IMR-90 (cell line): ENCODE results near the gene EIF4ENIF1.

Source experiments
- BHLHE40 ChIP-seq: fragments of 150-350 bp; IDR thresholded peaks from 2 replicates; pipeline ENCODE4 v1.6.1; 2016; ENCODE audit warnings: mild to moderate bottlenecking, low read depth, low read length
- CEBPB ChIP-seq: IDR thresholded peaks from 2 replicates; pipeline ENCODE4 v1.6.1; 2012; ENCODE audit warnings: low read depth, low read length, improper control_type of control experiment
- CTCF ChIP-seq: conservative IDR thresholded peaks from 2 replicates; pipeline ENCODE4 v1.5.1; 2012; ENCODE audit warnings: mild to moderate bottlenecking, low read depth, low read length, improper control_type of control experiment
- POLR2A ChIP-seq: IDR thresholded peaks from 2 replicates; pipeline ENCODE4 v1.6.1; 2012; ENCODE audit warnings: mild to moderate bottlenecking, low read depth, low read length
- RAD21 ChIP-seq: IDR thresholded peaks from 2 replicates; pipeline ENCODE4 v1.6.1; 2012; ENCODE audit warnings: low read length, improper control_type of control experiment

- no peak for TF ChIP-seq RAD21
- no peak for TF ChIP-seq CTCF
- TF ChIP-seq POLR2A, result no peak
- TF ChIP-seq BHLHE40, result no peak
- no peak for TF ChIP-seq CEBPB
These were observed 7.1 kb upstream of the EIF4ENIF1 start for GRCh38 chr22:31496735-31497146.
